HCT116 (cell line): ENCODE results near the gene BDKRB1. TPM values are rescaled to one million over a fixed set of nuclear protein-coding genes. Genes with fewer than 3 reads are reported as not detected.

Experiments
- ATAC-seq: fragments of 200-7000 bp; cut with Tn5 transposase; 2 replicates; pipeline ENCODE4 v1.9.1; 2020; ENCODE audit warnings: mild to moderate bottlenecking, moderate library complexity
- BruUV-seq: library from RNA; stranded (reverse); fragments of 400-500 nt; replicated peaks from 2 replicates; lab custom pipeline; 2021; lab: Mats Ljungman, UMichigan
- CTCF ChIA-PET: fragments of 300-600 bp; sonication (Branson Sonifier 250); formaldehyde crosslinking; loops from one replicate; lab custom pipeline; 2021; ENCODE audit warnings: antibody characterized with exemption; lab: Charles Lee
- POLR2A ChIA-PET: fragments of 300-600, 350-600 bp; sonication (Branson Sonifier 250); formaldehyde crosslinking; loops from one replicate; lab custom pipeline; 2021; ENCODE audit warnings: antibody characterized with exemption; lab: Charles Lee
- RAD21 ChIA-PET, 2 experiments: fragments of 300-600 bp; sonication (Branson Sonifier 250); formaldehyde crosslinking; loops; one replicate each; lab custom pipeline; 2023; ENCODE audit warnings: low total read pairs in 2 of 2; ENCODE audit not compliant: uncharacterized antibody in 2 of 2, unreplicated experiment in 2 of 2, low non-redundant PET in 1 of 2; lab: Charles Lee
- DNase-seq: peaks from one replicate; pipeline ENCODE4 v3.0.0-alpha.2; 2010; ENCODE audit warnings: low read depth, low spot score
- H2AFZ ChIP-seq: fragments of 200-600 bp; shearing (Covaris generic), sonication (generic); 2 replicates; pipeline ENCODE4 v1.6.1; 2017; ENCODE audit warnings: low read depth, mixed run types, mixed read lengths, antibody characterized with exemption, low read length; ENCODE audit not compliant: poor library complexity, severe bottlenecking
- H3K27ac ChIP-seq: 2 replicates; pipeline ENCODE4 v1.5.1; 2012; ENCODE audit warnings: low read depth, low read length
- H3K27me3 ChIP-seq: fragments of 200-600 bp; sonication (generic); 2 replicates; pipeline ENCODE4 v1.6.1; 2016; ENCODE audit warnings: mixed run types, low read length, mixed read lengths; ENCODE audit not compliant: insufficient read depth
- H3K36me3 ChIP-seq, 2 experiments: fragments of 200-500 bp in 1 of 2; fragments of 200-600 bp in 1 of 2; sonication (Bioruptor generic) in 1 of 2; sonication (generic) in 1 of 2; 2 replicates each; pipeline versions ENCODE4 v1.5.1 to v1.6.1; 2014 to 2016; ENCODE audit warnings: low read length in 2 of 2, inconsistent platforms in 1 of 2, mixed read lengths in 1 of 2, mixed run types in 1 of 2; ENCODE audit not compliant: insufficient read depth in 2 of 2, control insufficient read depth in 1 of 2
- H3K4me1 ChIP-seq, 2 experiments: fragments of 200-600 bp in 1 of 2; sonication (generic) in 1 of 2; 2 replicates each; pipeline versions ENCODE4 v1.5.1 to v1.6.1; 2012 to 2017; ENCODE audit warnings: low read length in 2 of 2, inconsistent platforms in 1 of 2, mild to moderate bottlenecking in 1 of 2, mixed read lengths in 1 of 2, mixed run types in 1 of 2, moderate library complexity in 1 of 2; ENCODE audit not compliant: insufficient read depth in 2 of 2, control insufficient read depth in 1 of 2
- H3K4me2 ChIP-seq: fragments of 200-600 bp; sonication (generic); 2 replicates; pipeline ENCODE4 v1.6.1; 2017; ENCODE audit warnings: mixed run types, low read length, mixed read lengths
- H3K4me3 ChIP-seq, 2 experiments: fragments of 200-600 bp in 1 of 2; sonication (generic) in 1 of 2; replicated peaks in 1 of 2; 2 replicates each; pipeline ENCODE4 v1.5.1; 2011 to 2016; ENCODE audit warnings: low read length in 2 of 2, control low read depth in 1 of 2, low read depth in 1 of 2, mild to moderate bottlenecking in 1 of 2, mixed read lengths in 1 of 2, mixed run types in 1 of 2
- H3K79me2 ChIP-seq: fragments of 200-600 bp; sonication (generic); 2 replicates; pipeline ENCODE4 v1.6.1; 2017; ENCODE audit warnings: mild to moderate bottlenecking, mixed run types, low read length, moderate library complexity, mixed read lengths; ENCODE audit not compliant: insufficient read depth
- H3K9ac ChIP-seq: fragments of 200-600 bp; sonication (generic); 2 replicates; pipeline ENCODE4 v1.6.1; 2016; ENCODE audit warnings: low read length, mixed read lengths
- H3K9me2 ChIP-seq: fragments of 200-600 bp; sonication (generic), shearing (Covaris generic); 2 replicates; pipeline ENCODE4 v1.6.1; 2017; ENCODE audit warnings: mixed run types, mild to moderate bottlenecking, moderate library complexity; ENCODE audit not compliant: insufficient read depth
- H3K9me3 ChIP-seq, 2 experiments: fragments of 200-500 bp in 1 of 2; fragments of 200-600 bp in 1 of 2; sonication (Bioruptor generic) in 1 of 2; sonication (generic) in 1 of 2; 2 replicates each; pipeline ENCODE4 v1.6.1; 2014 to 2017; ENCODE audit warnings: low read length in 2 of 2, mixed read lengths in 2 of 2, inconsistent platforms in 1 of 2, low read depth in 1 of 2, mild to moderate bottlenecking in 1 of 2, mixed run types in 1 of 2, moderate library complexity in 1 of 2; ENCODE audit not compliant: control insufficient read depth in 1 of 2, insufficient read depth in 1 of 2
- H4K20me1 ChIP-seq: fragments of 200-600 bp; sonication (generic), shearing (Covaris generic); 2 replicates; pipeline ENCODE4 v1.6.1; 2017; ENCODE audit warnings: mixed run types, mild to moderate bottlenecking, moderate library complexity; ENCODE audit not compliant: insufficient read depth
- EZH2phosphoT487 ChIP-seq: fragments of 200-600 bp; IDR thresholded peaks from 2 replicates; pipeline ENCODE4 v1.6.1; 2018; ENCODE audit warnings: antibody characterized with exemption, borderline replicate concordance
- FOSL1 ChIP-seq: IDR thresholded peaks from 2 replicates; pipeline ENCODE4 v1.6.1; 2012; ENCODE audit warnings: low read depth
- JUND ChIP-seq: IDR thresholded peaks from 2 replicates; pipeline ENCODE4 v1.6.1; 2012
- POLR2A ChIP-seq: IDR thresholded peaks from 2 replicates; pipeline ENCODE4 v1.7.0; 2011; ENCODE audit warnings: borderline replicate concordance; ENCODE audit not compliant: insufficient read depth, insufficient read length; ENCODE audit errors: extremely low read depth
- SRF ChIP-seq: IDR thresholded peaks from 2 replicates; pipeline ENCODE4 v1.6.1; 2012; ENCODE audit warnings: low read depth
- TCF7L2 ChIP-seq: IDR thresholded peaks from 2 replicates; pipeline ENCODE4 v1.7.0; 2011; ENCODE audit warnings: borderline replicate concordance, inconsistent platforms; ENCODE audit not compliant: insufficient read depth, insufficient read length; ENCODE audit errors: extremely low read depth
- ZFX ChIP-seq: fragments of 450-650 bp; IDR thresholded peaks from 2 replicates; pipeline ENCODE4 v1.6.1; 2017
- intact Hi-C: fragments of 100-400 bp; cut with micrococcal nuclease; formaldehyde crosslinking; loops from 2 replicates; pipeline ENCODE4 v1.10.0; 2022
- total RNA-seq: library from RNA; stranded (reverse); gene quantifications from one replicate; pipeline ENCODE4 v1.2.1, GENCODE V29; 2021; ENCODE audit not compliant: unreplicated experiment
- TF ChIP-seq, protein P1 (sequence below), 3 experiments: fragments of 200-600 bp in 1 of 3; sonication (generic) in 1 of 3; IDR thresholded peaks in 2 of 3; conservative IDR thresholded peaks in 1 of 3; 2 replicates each; pipeline ENCODE4 v1.5.1; 2012 to 2017; ENCODE audit warnings: low read depth in 2 of 3, low read length in 2 of 3, antibody characterized with exemption in 1 of 3, borderline replicate concordance in 1 of 3, control low read depth in 1 of 3, mild to moderate bottlenecking in 1 of 3, mixed read lengths in 1 of 3, mixed run types in 1 of 3, moderate library complexity in 1 of 3; ENCODE audit not compliant: insufficient read depth in 1 of 3
- TF ChIP-seq, protein P2 (sequence below): IDR thresholded peaks from 2 replicates; pipeline ENCODE4 v1.6.1; 2012
- TF ChIP-seq, protein P3 (sequence below): IDR thresholded peaks from 2 replicates; pipeline ENCODE4 v1.6.1; 2011; ENCODE audit warnings: mild to moderate bottlenecking, low read length, moderate library complexity; ENCODE audit not compliant: insufficient replicate concordance; ENCODE audit errors: extremely low read depth

BDKRB1 gene
- total RNA-seq, 1 experiment from 2014 or later: not detected

DNA sequence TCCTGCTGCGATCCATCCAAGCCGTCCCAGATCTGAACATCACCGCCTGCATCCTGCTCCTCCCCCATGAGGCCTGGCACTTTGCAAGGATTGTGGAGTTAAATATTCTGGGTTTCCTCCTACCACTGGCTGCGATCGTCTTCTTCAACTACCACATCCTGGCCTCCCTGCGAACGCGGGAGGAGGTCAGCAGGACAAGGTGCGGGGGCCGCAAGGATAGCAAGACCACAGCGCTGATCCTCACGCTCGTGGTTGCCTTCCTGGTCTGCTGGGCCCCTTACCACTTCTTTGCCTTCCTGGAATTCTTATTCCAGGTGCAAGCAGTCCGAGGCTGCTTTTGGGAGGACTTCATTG is 8.2 kb downstream of the BDKRB1 start:
- Histone ChIP-seq H3K36me3 (no peaks in the 10 kb centered on the region), H3K27ac (no peak overlapping the region), H3K9me2 (no peaks in the 10 kb centered on the region), H3K4me3 (no peak overlapping the region), H2AFZ (no peak overlapping the region), H3K27me3 (peaks cover 15% of the 10 kb centered on the region; the same call in 1 of the 2 replicates), H3K9me3 (no peaks in the 10 kb centered on the region), H3K79me2 (no peaks in the 10 kb centered on the region), H3K4me2 (no peak overlapping the region), H3K4me1 (no peaks in the 10 kb centered on the region), H3K9ac (no peak overlapping the region), H4K20me1 (no peaks in the 10 kb centered on the region)
- intact Hi-C loops: no loop called here
- DNase-seq (no peak), ATAC-seq (no peak)
- ChIA-PET RAD21 (no interaction called here), POLR2A (no interaction called here), CTCF (interaction anchor here (1.6 kb wide), 1 partner anchor 164 kb away, joined by 3 read pairs; no protein-coding TSS in a partner anchor)
- TF ChIP-seq POLR2A: no peak
- TF ChIP-seq, protein P1, sequence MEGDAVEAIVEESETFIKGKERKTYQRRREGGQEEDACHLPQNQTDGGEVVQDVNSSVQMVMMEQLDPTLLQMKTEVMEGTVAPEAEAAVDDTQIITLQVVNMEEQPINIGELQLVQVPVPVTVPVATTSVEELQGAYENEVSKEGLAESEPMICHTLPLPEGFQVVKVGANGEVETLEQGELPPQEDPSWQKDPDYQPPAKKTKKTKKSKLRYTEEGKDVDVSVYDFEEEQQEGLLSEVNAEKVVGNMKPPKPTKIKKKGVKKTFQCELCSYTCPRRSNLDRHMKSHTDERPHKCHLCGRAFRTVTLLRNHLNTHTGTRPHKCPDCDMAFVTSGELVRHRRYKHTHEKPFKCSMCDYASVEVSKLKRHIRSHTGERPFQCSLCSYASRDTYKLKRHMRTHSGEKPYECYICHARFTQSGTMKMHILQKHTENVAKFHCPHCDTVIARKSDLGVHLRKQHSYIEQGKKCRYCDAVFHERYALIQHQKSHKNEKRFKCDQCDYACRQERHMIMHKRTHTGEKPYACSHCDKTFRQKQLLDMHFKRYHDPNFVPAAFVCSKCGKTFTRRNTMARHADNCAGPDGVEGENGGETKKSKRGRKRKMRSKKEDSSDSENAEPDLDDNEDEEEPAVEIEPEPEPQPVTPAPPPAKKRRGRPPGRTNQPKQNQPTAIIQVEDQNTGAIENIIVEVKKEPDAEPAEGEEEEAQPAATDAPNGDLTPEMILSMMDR (IDR thresholded peaks at IDR 0.05 in 2 of 3, conservative IDR thresholded peaks at IDR 0.05 in 1 of 3; ENCODE audit: borderline replicate concordance in 1 of 3, insufficient read depth in 1 of 3, low read depth in 2 of 3, low read length in 2 of 3): no peak
- TF ChIP-seq JUND: no peak
- no peak for TF ChIP-seq EZH2phosphoT487
- TF ChIP-seq FOSL1: no peak
- TF ChIP-seq TCF7L2: no peak
- TF ChIP-seq, protein P2, sequence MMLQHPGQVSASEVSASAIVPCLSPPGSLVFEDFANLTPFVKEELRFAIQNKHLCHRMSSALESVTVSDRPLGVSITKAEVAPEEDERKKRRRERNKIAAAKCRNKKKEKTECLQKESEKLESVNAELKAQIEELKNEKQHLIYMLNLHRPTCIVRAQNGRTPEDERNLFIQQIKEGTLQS: no peak
- no peak for TF ChIP-seq SRF
- no peak for TF ChIP-seq ZFX
- TF ChIP-seq, protein P3, sequence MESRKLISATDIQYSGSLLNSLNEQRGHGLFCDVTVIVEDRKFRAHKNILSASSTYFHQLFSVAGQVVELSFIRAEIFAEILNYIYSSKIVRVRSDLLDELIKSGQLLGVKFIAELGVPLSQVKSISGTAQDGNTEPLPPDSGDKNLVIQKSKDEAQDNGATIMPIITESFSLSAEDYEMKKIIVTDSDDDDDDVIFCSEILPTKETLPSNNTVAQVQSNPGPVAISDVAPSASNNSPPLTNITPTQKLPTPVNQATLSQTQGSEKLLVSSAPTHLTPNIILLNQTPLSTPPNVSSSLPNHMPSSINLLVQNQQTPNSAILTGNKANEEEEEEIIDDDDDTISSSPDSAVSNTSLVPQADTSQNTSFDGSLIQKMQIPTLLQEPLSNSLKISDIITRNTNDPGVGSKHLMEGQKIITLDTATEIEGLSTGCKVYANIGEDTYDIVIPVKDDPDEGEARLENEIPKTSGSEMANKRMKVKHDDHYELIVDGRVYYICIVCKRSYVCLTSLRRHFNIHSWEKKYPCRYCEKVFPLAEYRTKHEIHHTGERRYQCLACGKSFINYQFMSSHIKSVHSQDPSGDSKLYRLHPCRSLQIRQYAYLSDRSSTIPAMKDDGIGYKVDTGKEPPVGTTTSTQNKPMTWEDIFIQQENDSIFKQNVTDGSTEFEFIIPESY: no peak
- no TSS peak for BruUV-seq
